GM12865 (cell line): ENCODE measurements around the gene TCHP.

ENCODE experiments used
- DNase-seq: peaks from one replicate; pipeline ENCODE4 v3.0.0; 2010; ENCODE audit warnings: low read depth
- H3K4me3 ChIP-seq: 2 replicates; pipeline ENCODE4 v1.5.1; 2011; ENCODE audit warnings: mild to moderate bottlenecking, low read depth, low read length, control low read depth
- TF ChIP-seq, protein P1 (sequence below): IDR thresholded peaks from 2 replicates; pipeline ENCODE4 v1.5.1; 2011; ENCODE audit warnings: low read length, control low read depth, low read depth, inconsistent platforms; ENCODE audit not compliant: insufficient read depth; ENCODE audit errors: missing control alignments

The TCHP gene

GRCh38 chr12:109921982-109922381 is 21.9 kb downstream of the TCHP start:
- no peak for DNase-seq
- H3K4me3 ChIP-seq = no peak overlapping the region
- TF ChIP-seq, protein P1, sequence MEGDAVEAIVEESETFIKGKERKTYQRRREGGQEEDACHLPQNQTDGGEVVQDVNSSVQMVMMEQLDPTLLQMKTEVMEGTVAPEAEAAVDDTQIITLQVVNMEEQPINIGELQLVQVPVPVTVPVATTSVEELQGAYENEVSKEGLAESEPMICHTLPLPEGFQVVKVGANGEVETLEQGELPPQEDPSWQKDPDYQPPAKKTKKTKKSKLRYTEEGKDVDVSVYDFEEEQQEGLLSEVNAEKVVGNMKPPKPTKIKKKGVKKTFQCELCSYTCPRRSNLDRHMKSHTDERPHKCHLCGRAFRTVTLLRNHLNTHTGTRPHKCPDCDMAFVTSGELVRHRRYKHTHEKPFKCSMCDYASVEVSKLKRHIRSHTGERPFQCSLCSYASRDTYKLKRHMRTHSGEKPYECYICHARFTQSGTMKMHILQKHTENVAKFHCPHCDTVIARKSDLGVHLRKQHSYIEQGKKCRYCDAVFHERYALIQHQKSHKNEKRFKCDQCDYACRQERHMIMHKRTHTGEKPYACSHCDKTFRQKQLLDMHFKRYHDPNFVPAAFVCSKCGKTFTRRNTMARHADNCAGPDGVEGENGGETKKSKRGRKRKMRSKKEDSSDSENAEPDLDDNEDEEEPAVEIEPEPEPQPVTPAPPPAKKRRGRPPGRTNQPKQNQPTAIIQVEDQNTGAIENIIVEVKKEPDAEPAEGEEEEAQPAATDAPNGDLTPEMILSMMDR = no peak

- TF ChIP-seq, protein P1 = no peak
- DNase-seq = no peak
- H3K4me3 ChIP-seq = no peak overlapping the region
Observed at GRCh38 chr12:109923038-109923437, 23.0 kb downstream of the TCHP start.

- DNase-seq = no peak
- TF ChIP-seq, protein P1 = no peak
- no peak overlapping the region for H3K4me3 ChIP-seq
Observed at GRCh38 chr12:109923481-109924245, 23.6 kb downstream of the TCHP start.

DNA sequence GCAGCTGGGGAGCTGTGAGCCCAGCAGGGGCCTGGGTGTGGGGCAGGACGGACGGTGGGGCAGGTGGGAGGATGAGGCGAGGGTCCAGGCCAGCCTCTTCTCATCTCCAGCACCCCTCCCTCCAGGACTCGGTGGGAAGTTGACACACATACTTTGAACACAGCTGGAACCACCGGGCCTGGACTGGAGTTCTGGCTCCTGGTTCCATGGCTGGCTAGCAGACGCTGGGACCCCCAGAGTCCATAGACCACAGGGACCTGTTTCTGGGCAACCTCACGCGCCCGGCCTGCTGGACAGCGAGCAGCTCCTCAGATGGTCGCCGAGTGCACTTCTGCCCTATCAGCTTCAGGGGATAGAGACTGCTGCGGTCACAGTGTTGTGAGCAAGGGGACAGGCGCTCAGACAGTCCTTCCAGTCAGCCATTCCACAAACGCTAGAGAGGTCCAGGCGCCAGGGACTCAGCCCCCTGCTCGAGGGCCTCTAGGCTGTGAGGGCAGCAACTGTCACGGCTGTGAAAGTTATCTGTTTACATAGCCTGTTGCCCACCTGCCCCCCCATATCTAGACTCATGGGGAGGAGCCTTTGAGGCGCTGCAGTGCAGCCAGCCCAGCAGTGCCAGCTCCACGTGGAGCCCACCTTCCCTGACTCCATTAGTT is 25.2 kb downstream of the TCHP start:
- H3K4me3 ChIP-seq = no peak overlapping the region
- DNase-seq = no peak
- TF ChIP-seq, protein P1 = no peak

GRCh38 chr12:109926016-109926415 is 25.9 kb downstream of the TCHP start:
- H3K4me3 ChIP-seq = no peak overlapping the region
- TF ChIP-seq, protein P1 = no peak
- DNase-seq = no peak

DNA sequence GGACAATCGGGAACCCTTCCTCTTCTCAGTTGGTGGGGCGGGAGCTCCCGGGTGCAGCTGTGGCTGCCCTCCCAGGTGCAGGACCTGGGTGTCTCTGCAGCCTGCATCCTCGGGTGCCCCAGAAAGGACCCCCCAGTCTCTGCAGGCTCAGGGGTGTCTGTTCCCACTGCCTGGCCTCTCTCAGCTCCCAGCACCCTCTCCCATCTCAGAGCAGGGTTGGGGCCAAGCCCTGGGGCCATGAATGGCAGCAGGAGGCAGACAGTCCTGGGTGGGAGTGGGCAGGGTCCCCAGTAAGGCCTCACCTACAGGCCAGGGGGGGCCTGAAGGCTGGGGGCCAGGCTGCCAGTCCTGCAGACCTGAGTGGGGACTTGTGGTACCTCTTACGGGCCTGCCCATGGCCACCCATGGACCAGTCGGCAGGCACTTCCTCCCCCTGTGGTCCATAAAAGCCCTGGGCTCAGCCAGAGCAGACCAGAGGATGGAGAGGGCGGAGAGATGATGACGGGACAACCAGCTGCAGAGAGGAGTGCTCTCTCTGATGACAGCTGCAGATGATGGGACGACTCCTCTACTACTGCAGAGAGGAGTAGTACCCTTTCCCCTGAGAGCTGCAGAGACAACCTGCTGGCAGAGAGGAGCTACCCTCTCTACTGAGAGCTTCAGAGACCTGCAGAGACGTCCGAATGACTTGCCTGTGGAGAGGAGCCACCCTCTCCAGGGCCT is 26.6 kb downstream of the TCHP start:
- no peak for DNase-seq
- TF ChIP-seq, protein P1 = no peak
- no peak overlapping the region for H3K4me3 ChIP-seq
